NCI-H2171 treated with DMSO at 0.1 percent for 48 hours (cell line): ENCODE measurements around the gene TREML4.
A peak's percentile ranks its signal among the peaks of the same experiment; 100 is the strongest.
"Not testable (repeated sequence)": the region's sequence is repeated elsewhere in the genome, so short reads cannot be mapped to it uniquely, and the experiment has no call there.

Experiments used
- DNase-seq: peaks from one replicate; lab custom pipeline; 2025; lab: John Stamatoyannopoulos, UW

Gene TREML4

GRCh38 chr6:41208439-41209106, 19.6 kb upstream of the TREML4 start:
- DNase-seq, result no peak

GRCh38 chr6:41209547-41210320, 18.4 kb upstream of the TREML4 start:
- DNase-seq, result no peak

GRCh38 chr6:41214559-41215238, 13.4 kb upstream of the TREML4 start:
- no peak for DNase-seq

- no peak for DNase-seq
Observed at GRCh38 chr6:41215777-41216176, 12.4 kb upstream of the TREML4 start.

GRCh38 chr6:41216616-41217015, 11.5 kb upstream of the TREML4 start:
- no peak for DNase-seq

- no peak for DNase-seq
Observed at GRCh38 chr6:41222045-41222444, 6.1 kb upstream of the TREML4 start.

- DNase-seq, result no peak
Observed at GRCh38 chr6:41222513-41222912, 5.6 kb upstream of the TREML4 start.

GRCh38 chr6:41224800-41225199, 3.3 kb upstream of the TREML4 start:
- DNase-seq, result no peak

- peak; percentile 59 for DNase-seq
Observed at GRCh38 chr6:41226752-41227151, 1.4 kb upstream of the TREML4 start.

GRCh38 chr6:41228616-41229015, 467 bp downstream of the TREML4 start:
- DNase-seq, result no peak

- no peak for DNase-seq
Observed at GRCh38 chr6:41229721-41230120, 1.6 kb downstream of the TREML4 start.

- no peak for DNase-seq
Observed at GRCh38 chr6:41231246-41231645, 3.1 kb downstream of the TREML4 start.

- no peak for DNase-seq
Observed at GRCh38 chr6:41232667-41233066, 4.5 kb downstream of the TREML4 start.

- no peak for DNase-seq
Observed at GRCh38 chr6:41236276-41236675, 8.1 kb downstream of the TREML4 start.

GRCh38 chr6:41237128-41237527, 9.0 kb downstream of the TREML4 start:
- no peak for DNase-seq

GRCh38 chr6:41239467-41240159, 11.5 kb downstream of the TREML4 start:
- no peak for DNase-seq

GRCh38 chr6:41246529-41246928, 18.4 kb downstream of the TREML4 start:
- DNase-seq, result not testable (repeated sequence)

- no peak for DNase-seq
Observed at GRCh38 chr6:41247288-41247865, 19.2 kb downstream of the TREML4 start.

- DNase-seq, result no peak
Observed at GRCh38 chr6:41247882-41248705, 19.9 kb downstream of the TREML4 start.

GRCh38 chr6:41252401-41253169, 24.4 kb downstream of the TREML4 start:
- DNase-seq, result no peak
